Measurements from ENCODE around the gene CTNNA2.

Gene CTNNA2

DNA sequence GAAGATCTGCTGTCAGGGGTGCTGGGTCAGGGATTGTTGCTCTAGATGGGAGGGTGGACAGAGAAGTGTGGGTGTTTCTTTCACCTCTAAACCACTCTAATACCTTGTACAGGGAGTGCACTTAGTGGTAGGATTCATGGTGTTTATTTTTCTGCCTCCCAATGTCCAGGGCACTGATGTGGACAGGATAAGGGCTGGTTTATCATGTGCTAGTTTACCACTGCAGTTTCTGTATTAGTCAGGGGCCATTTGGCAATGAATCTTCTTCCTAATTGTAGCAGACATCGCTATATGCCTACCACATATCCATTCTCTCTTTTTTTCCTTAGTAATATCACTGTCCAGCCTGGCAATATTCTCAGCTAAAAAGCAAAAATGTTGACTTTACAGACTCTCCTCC, 842.0 kb downstream of the CTNNA2 start:
- DNase-seq, result no peak

- DNase-seq, result no peak
Measured at GRCh38 chr2:80361904-80362303, 849.1 kb downstream of the CTNNA2 start.

- DNase-seq, result no peak
Measured at GRCh38 chr2:80363330-80363729, 850.5 kb downstream of the CTNNA2 start.

GRCh38 chr2:80363791-80364349, 851.0 kb downstream of the CTNNA2 start:
- DNase-seq, result no peak

GRCh38 chr2:80364524-80365212, 851.8 kb downstream of the CTNNA2 start:
- no peak for DNase-seq

- DNase-seq, result no peak
Measured at GRCh38 chr2:80365762-80366161, 852.9 kb downstream of the CTNNA2 start.

DNA sequence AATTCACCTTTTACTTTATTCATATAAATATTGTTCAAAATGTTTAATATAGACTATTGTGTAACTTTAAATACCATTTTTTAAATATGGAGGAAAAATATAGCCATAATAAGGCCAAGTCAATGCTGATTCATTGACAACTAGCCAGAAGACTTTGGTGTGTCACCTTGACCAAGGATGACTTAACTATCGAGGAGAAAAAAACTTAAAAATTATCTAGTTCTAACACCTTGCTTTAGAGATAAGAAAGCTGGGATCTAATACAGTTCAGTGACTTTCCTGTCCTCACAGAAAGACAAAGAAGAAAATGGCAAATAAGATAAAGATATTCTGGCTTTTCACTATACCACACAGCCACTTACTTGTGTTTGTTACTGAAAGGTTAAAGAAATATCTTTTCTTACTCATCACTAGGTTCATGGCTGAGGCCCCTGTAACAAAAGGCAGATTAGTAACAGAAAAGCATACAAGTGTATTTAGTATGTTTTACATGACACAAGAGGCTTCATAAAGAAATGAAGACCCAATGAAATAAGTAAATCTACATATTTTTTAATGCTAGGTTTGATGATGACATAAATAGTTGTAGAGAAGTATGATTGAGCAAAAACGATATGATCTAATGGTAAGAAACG, 857.6 kb downstream of the CTNNA2 start:
- no peak for DNase-seq

DNA sequence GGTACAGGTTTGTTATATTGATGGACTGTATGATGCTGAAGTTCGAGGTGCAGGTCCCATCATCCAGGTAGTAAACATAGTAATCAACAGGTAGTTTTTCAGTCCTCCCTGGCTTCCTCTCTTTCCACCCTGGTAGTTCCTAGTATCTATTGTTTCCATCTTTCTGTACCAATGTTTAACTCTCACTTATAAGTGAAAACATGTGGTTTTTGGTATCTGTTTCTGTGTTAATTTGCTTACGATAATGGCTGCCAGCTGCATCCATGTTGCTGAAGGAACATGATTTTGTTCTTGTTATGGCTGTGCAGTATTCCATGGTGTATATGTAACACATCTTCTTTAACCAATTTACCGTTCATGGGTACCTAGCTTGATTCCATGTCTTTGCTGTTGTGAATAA, 861.3 kb downstream of the CTNNA2 start:
- no peak for DNase-seq

DNA sequence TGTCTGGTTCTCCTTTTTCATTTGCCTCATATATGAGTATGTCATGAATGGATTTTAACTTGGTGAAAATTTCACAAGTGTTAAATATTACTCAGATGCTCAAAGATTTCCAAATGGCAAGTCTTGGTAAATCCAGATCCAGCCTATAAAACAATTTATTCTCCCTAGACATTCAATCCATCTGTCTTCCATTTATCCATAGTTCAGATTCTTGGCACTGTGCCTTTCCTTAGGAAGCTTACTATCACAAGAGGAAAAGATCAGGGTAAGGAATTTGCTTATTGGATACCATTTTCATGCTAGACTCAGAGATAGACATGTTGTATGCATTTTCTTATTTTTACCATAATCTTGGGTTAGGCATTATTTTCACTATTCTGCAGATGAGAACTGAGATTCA, 864.2 kb downstream of the CTNNA2 start:
- DNase-seq, result no peak

- DNase-seq, result no peak
Measured at GRCh38 chr2:80380736-80381135, 867.9 kb downstream of the CTNNA2 start.

GRCh38 chr2:80381666-80382065, 868.8 kb downstream of the CTNNA2 start:
- no peak for DNase-seq

GRCh38 chr2:80392441-80392840, 879.6 kb downstream of the CTNNA2 start:
- no peak for DNase-seq

- no peak for DNase-seq
Measured at GRCh38 chr2:80393991-80394390, 881.1 kb downstream of the CTNNA2 start.

GRCh38 chr2:80395251-80395650, 882.4 kb downstream of the CTNNA2 start:
- DNase-seq, result no peak

DNA sequence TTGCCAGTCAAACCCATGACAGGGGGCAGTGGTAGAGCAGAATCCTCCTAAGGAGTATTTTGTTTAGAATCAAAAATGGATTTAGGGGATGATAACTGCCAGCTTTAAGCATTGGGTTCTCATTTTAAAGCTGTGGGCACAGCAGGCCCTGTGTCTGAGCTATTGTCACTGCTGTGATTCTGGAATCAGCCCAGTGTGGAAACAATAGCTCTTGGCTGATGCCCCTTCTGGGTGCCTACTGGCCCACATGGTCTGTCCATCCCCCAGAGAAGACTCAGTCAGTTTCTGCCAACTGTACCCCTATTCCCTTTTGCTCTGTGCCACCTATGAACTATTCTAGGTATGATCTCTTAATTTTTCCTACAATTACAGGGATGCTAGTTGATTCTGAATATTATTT, 883.4 kb downstream of the CTNNA2 start:
- no peak for DNase-seq

DNA sequence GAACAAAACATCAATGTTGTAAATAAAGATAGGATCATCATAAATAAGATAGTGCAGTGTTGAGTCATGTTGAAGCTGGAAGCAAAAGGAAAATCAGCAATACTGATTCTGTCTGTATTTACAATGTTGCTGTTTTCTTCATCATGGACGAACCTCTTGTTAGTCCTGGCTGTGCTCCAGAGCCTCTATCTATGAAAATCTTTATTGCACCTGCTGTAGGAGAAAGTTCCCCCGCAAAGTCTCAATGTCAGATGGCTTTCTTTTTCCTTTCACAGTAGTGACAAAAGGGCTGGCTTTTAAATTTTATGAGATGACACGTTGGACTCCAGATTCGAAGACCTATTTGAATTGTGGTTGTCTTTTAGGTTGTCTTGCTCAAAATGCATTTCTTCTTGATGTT, 890.2 kb downstream of the CTNNA2 start:
- no peak for DNase-seq

GRCh38 chr2:80407377-80407776, 894.5 kb downstream of the CTNNA2 start:
- DNase-seq, result no peak

GRCh38 chr2:80410346-80410745, 897.5 kb downstream of the CTNNA2 start:
- DNase-seq, result no peak

DNA sequence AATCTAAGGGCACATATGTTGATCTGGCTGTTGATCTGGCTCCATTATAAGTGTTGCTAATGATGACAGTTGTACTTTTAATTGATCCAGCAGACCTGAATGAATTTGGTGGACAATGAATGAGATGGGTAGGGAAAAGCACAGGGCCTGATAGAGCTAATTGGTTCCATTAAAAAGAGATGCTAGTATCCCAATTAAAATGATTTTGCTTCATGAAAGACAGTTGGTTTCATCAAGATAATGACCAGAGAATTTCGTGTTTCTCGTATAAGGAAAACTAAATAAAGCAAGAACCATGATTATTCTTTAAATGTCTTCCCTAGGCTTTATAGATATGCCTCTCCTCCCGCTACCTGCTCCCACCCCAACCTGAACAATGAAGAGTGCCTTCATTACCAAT, 900.3 kb downstream of the CTNNA2 start:
- DNase-seq, result no peak

DNA sequence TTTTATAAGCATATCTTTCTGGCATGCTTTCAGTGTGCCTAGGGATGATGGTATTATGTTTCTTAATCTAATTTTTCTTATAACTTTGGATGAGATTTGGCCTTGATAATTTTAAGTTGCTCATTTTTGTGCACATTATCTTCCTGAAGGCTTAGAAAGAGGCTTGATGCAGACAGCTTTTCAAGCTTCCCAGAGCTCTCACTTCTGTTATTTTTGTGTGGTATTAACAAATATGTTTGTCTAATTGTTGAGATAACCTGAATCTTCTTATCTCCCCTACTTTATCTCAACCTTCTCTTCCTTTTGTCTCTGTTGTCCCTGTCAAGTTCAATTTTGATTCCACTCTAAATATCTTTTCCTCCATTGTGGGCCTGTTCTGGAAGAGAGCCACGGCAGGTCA, 904.9 kb downstream of the CTNNA2 start:
- DNase-seq, result no peak

DNA sequence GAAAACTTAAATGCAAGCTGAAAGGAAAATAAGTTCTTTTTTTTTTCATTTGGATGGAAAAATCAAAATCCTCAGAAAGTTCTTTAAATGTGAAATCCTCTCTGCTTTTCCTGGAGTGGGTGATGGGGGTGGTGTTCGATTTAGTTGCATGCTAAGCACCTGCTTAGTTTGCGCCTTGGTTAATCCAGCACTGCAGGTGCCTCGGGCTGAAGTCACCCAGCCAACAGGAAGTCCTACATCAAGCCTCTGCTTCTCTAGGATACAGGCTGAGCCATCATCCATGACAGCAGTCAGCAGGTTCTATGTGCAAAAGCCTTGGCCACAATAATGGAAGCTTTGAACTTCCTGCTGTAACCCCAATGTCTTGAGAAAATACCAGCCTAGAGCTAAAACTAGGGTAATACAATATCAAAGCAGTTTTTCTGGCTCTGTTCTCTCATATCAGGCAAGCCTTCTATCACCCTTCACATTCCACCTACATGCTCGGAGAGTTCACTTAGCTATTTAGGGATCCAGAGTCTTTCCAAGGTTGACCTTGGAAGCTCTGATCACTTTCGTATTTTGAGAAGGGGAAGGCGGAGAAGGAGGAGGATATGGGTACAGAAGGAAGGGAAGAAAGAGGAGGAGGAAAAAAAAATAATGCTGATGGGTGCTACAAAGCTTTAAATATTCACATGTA, 907.8 kb downstream of the CTNNA2 start:
- no peak for DNase-seq

GRCh38 chr2:80429251-80429650, 916.4 kb downstream of the CTNNA2 start:
- no peak for DNase-seq

- DNase-seq, result no peak
Measured at GRCh38 chr2:80437959-80438358, 925.1 kb downstream of the CTNNA2 start.

DNA sequence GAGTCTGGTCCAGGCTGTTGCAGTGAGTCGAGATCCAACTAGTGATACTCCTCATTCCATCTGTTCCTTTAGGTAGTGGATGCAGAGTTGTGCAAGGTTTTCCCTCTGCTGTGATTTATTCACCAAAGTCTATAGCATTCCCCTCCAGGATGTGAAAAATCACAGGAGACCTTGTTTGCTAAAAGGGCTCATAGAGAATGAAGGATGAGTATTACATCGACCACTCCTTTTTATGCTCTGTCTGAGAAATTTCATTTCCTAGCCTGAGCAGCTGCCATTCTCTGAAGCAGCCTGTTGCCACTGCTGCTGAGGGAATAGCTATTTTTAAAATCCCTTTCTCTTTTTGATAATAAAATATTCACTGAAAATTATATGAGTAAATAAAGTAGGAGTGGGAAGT, 925.8 kb downstream of the CTNNA2 start:
- no peak for DNase-seq

All from stimulated activated CD8-positive, alpha-beta memory T cell treated with anti-CD3 and anti-CD28 coated beads, Interleukin-4, amount 100 ng/mL, for 48 hours (primary cell).